GM21529 (cell line): ENCODE data around the gene COQ7.
A peak's percentile ranks its signal among the peaks of the same experiment; 100 is the strongest.

Experiments
- ATAC-seq: cut with Tn5 transposase; IDR thresholded peaks from one replicate; pipeline ENCODE4 v1.9.1; 2021; ENCODE audit not compliant: unreplicated experiment

Gene COQ7

GRCh38 chr16:19067349-19068236 lies at the start of gene COQ7:
Gene COQ7 (plus strand): TSS chr16:19067614. CDS start chr16:19067665, 51 bp downstream.
- peak; percentile 88 for ATAC-seq

GRCh38 chr16:19020689-19021088 lies 46.7 kb upstream of the COQ7 start:
- no peak for ATAC-seq

GRCh38 chr16:19021747-19022146 lies 45.7 kb upstream of the COQ7 start:
- no peak for ATAC-seq

DNA sequence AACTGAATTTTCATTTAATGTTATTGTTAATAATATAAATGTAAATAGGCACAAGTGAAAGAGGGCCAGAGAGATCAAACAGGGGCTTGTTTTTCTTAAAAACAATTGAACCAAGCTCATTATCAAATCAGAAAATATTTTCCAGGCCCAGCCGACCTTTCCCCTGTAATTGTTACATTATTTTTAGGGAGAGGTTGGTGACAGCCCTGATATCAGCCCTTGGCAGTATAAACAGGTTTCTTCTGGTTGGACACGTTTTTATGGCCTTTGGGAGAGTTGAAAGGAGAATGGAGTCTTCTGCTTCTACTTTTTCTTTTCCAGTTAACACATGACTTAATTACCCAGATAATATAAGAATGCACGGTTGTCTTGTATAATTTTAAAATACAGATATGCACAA lies 40.0 kb upstream of the COQ7 start:
- ATAC-seq: no peak

DNA sequence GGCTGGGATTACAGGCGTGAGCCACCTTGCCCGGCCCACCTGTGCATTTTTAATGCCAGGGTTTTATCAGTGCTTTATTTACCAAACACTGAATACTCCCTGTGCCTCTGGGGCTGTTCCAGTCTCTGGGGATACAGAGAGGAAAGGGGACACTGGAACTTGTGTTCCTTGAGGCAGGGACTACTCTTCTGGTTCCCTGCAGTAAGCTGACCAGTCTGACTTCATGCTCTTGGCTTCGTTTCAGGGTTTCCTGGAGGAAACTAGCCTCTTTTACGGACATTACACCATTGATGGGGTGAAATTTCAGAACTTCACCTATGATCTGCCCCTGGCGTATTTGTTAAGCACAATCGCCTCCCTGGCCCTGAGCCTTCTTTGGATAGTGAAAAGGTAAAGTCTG lies 37.4 kb upstream of the COQ7 start:
- no peak for ATAC-seq

- no peak for ATAC-seq
These were observed 35.7 kb upstream of the COQ7 start for GRCh38 chr16:19031738-19032137.

DNA sequence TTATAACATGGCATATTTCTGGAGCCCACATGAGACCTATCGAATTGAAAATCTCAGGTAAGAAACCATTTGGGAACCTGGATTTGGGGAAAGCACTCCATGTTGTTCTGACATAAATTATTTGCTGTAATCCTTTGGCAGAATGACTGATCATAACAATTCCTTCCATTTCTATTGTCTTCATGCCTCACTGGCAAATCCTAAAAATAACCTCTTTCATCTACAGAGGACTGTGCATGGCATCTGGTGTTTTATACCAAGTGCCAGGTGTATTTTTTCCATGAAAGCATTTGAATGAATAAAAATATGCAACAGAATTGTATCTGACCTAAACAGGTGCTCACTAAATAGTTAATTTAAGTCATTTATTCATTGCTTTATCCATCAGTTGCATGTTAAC lies 33.7 kb upstream of the COQ7 start:
- ATAC-seq: no peak

DNA sequence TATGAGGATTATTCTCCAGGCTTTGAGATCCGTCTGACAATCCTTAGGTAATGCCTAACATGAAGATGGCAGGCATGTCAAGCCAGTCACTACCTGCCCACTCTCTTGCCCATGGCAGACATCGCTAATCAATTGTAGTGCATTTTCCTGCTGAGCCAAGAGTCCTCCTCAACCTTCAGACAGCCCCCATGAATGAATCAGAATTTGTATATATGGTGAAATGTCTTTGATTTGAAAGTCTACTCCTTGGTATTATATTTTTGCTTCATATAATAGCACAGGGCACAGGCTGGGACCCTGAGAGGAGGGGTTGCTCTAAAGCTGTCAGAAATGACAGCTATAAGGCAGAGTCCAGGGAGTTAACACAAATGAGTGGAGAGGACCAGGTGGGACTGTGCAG lies 27.0 kb upstream of the COQ7 start:
- no peak for ATAC-seq

GRCh38 chr16:19044769-19045168 lies 22.6 kb upstream of the COQ7 start:
- ATAC-seq: no peak

GRCh38 chr16:19046062-19046461 lies 21.4 kb upstream of the COQ7 start:
- ATAC-seq: no peak

DNA sequence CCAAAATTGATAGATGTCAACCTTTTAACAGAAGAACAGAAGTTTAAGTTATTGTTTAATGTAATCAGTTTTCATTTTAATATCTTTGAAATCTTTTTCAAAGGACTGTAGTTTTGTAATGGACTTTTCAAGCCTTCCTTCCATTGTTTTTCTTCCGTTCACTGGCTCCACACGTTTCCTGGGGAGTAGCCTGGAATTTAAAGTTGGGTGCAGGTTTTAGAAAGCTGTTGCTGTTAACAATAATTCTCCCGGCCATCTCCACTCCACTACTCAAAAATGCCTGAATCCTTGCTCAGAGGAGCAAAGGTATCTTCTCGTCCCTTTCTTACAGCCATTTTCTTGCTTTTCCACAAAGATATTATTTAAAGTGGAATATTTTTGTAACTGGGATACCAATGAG lies 4.7 kb upstream of the COQ7 start:
- ATAC-seq: no peak

DNA sequence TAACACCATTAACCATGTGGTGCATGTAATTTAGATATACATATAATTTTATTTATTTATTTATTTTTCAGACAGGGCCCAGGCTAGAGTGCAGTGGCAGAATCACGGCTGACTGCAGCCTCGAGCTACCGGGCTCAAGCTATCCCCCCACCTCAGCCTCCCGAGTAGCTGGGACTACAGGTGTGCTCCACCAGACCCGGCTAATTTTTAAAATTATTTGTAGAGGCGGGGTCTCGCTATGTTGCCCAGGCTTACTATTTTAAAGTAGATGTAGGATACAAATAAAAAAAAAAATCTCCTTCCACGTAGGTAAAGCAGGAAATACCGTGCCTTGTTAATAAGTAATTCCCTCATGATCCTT lies 446 bp upstream of the COQ7 start:
- no peak for ATAC-seq

DNA sequence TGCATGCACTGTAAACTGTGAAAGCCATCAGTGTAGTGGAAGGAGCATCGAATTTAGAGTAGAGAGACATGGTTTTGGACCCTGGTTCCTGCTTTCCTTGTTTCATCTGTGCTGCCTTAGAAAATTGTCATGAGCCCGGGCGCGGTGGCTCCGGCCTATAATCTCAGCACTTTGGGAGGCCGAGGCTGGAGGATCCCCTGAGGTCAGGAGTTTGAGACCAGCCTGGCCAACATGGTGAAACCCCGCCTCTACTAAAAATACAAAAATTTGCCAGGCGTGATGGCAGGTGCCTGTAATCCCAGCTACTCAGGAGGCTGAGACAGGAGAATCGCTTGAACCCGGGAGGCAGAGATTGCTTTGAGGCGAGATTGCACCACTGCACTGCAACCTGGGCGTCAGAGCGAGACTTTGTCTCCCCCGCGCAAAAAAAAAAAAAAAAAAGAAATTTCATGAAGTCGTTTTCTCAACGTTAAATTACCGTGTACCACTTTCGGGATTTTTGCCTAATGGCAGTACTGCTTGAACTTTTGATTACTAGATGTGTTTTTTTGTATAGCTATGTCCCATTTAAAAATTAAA lies 912 bp downstream of the COQ7 start:
- no peak for ATAC-seq

DNA sequence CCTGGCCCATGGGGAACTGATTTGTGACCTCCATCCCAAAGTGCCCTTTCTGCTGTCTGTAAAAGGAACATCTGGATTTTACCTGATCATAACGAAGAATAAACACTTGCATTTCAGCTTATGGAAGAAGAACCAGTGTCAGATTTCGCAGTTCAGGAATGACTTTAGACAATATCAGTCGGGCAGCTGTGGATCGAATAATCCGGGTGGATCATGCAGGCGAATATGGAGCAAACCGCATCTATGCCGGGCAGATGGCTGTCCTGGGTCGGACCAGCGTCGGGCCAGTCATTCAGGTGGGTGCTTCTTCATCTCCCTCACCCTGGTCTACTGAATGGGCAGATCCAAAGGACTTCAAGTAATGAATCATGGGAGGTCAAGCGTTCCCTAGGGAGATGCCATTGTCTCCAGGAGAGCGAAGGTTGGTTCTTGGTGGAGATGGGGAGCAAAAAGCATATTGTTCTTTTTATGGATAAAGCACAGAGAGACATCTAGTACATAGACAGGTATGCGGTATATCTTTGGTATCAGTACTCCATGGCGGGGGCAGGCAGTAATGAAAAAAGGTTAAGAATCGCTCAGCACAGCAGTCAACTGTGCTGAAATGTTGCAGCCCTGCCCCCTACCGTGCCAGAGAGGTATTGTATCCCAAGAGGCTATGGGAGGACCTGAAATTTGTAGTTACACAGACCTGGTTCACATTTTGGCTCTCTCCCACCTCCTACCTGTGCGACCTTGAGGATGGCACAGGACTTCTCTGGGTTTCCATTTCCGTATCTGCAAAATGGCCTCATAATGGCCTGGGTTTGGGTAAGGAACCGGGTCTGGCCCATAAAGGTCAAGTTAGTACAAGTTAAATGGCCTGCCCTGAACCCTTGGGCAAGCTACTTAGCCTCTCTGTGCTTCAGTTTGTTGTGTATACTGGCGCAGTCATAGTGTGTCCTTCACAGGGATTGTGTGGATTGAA lies 4.7 kb downstream of the COQ7 start:
- no peak for ATAC-seq

GRCh38 chr16:19073344-19073743 lies 5.9 kb downstream of the COQ7 start:
- ATAC-seq: no peak

DNA sequence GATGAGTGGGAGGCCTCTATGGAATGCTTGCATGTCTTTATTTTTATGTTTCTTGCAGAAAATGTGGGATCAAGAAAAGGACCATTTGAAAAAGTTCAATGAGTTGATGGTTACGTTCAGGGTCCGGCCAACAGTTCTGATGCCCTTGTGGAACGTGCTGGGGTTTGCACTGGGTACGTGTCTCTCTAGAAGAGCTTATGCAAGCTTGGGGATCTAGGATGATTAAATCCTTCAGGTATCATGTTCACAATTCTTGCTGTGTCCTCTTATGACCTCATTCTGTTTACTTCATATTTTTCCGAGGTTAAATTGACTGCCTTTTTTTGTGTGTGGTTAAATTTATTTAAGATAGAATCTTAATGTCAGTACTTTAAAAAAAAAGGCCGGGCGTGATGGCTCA lies 6.4 kb downstream of the COQ7 start:
- no peak for ATAC-seq

DNA sequence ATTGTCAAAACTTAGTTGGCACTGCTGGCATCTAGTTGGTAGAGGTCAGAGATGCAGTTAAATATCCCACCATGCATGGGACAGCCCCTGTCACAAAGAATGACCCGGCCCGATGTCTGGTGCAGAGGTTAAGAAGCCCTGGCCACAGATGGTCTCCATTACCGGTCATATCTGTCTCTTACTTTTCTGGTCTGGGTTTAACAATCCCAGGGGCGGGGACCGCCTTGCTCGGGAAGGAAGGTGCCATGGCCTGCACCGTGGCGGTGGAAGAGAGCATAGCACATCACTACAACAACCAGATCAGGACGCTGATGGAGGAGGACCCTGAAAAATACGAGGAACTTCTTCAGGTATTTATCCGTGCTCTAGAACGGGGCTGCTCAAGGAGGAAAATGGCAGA lies 8.1 kb downstream of the COQ7 start:
- no peak for ATAC-seq

GRCh38 chr16:19077879-19078278 lies 10.5 kb downstream of the COQ7 start:
- ATAC-seq: no peak

DNA sequence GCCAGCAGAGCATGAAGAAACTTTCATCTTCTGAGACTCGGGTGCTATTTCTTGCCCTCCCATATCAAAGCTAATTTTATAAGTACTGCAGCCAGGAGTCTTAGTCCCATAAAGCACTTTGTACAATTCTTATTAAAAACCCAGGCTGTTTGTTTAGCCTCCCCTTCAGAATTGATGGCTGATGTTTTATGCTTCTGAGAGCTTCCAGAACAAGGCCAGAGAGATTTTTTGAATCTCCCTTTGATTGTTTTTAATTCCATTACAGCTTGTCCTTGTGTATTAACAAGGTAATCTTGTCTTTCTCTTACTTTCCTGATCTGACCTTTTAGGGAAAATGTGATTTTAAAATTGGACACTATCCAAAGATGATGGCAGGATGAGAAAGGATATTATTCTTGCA lies 16.3 kb downstream of the COQ7 start:
- ATAC-seq: no peak

DNA sequence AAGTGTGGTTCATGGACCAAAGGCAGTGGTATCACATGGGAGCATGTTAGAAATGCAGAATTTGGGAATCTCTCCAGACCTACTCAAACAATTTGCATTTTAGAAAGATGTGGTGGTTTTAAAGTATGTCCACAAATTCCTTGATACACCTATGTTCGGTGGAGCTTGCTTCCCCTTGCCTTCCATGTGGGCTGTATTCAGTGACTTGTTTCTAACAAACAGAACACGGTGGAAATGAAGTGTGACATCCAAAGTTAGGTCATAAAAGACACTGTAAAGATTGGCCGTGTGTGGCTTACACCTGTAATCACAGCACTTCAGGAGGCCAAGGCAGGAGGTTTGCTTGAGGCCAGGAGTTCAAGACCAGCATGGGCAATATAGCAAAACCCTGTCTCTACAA lies 16.7 kb downstream of the COQ7 start:
- ATAC-seq: no peak

DNA sequence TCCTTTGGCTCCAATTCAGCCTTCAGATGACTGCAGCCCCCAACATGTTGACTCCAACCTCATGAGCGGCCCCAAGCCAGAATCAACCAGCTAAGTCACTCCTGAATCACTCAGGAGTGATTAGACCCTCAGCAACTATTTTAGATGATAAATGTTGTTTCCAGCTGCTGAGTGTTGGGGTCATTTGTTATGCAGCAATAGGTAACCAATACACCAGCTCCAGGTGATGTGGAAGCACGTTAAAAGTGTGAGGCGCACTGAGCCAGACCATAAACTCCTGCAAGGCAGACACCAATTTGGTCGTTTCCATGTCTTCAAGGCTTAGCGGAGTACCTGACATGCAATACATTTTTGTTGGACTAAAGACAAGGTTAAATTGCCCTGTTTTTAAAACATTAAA lies 17.5 kb downstream of the COQ7 start:
- no peak for ATAC-seq
